Measurements from ENCODE around the gene CCDC148. TPM values are rescaled to one million over a fixed set of nuclear protein-coding genes. Genes with fewer than 3 reads are reported as not detected.

CCDC148 gene
- total and polyA plus RNA-seq, 2 donors from 2014 or later, result 6.6 to 21.0 TPM

GRCh38 chr2:158140201-158140600 lies 316.4 kb downstream of the CCDC148 start:
- no peak for TF ChIP-seq CTCF (IDR thresholded peaks at IDR 0.05; ENCODE audit: borderline replicate concordance, extremely low read depth, insufficient read depth)
- intact Hi-C loops (cut with DNase I), result no loop called here
- H3K9me3 ChIP-seq (ENCODE audit: control insufficient read depth in 2 of 3, insufficient read depth in 1 of 3, low read length in 3 of 3), result no peaks in the 10 kb centered on the region
- FAIRE-seq (no peak), DNase-seq (no peak)
- H3K4me1 ChIP-seq (ENCODE audit: control insufficient read depth in 2 of 3, insufficient read depth in 2 of 3, low read depth in 1 of 3, low read length in 3 of 3), result no peaks in the 10 kb centered on the region
- H3K36me3 ChIP-seq (ENCODE audit: control insufficient read depth in 2 of 3, insufficient read depth in 3 of 3, low read length in 3 of 3), result no peaks in the 10 kb centered on the region
- no peaks in the 10 kb centered on the region for H3K27me3 ChIP-seq (ENCODE audit: control insufficient read depth, insufficient read depth, low read length)
- H3K4me3 ChIP-seq (ENCODE audit: low read length in 3 of 3), result no peak overlapping the region
- no peak overlapping the region for H3K9ac ChIP-seq (ENCODE audit: low read length in 3 of 3)
- H3K27ac ChIP-seq (ENCODE audit: low read depth in 2 of 2, low read length in 2 of 2), result no peak overlapping the region

GRCh38 chr2:158138255-158138654 lies 318.3 kb downstream of the CCDC148 start:
- Histone ChIP-seq H3K27me3 (ENCODE audit: control insufficient read depth, insufficient read depth, low read length) (no peaks in the 10 kb centered on the region), H3K36me3 (ENCODE audit: control insufficient read depth in 2 of 3, insufficient read depth in 3 of 3, low read length in 3 of 3) (no peaks in the 10 kb centered on the region), H3K4me3 (ENCODE audit: low read length in 3 of 3) (no peak overlapping the region), H3K4me1 (ENCODE audit: control insufficient read depth in 2 of 3, insufficient read depth in 2 of 3, low read depth in 1 of 3, low read length in 3 of 3) (no peaks in the 10 kb centered on the region), H3K9ac (ENCODE audit: low read length in 3 of 3) (no peak overlapping the region), H3K27ac (ENCODE audit: low read depth in 2 of 2, low read length in 2 of 2) (no peak overlapping the region), H3K9me3 (ENCODE audit: control insufficient read depth in 2 of 3, insufficient read depth in 1 of 3, low read length in 3 of 3) (no peaks in the 10 kb centered on the region)
- TF ChIP-seq CTCF (IDR thresholded peaks at IDR 0.05; ENCODE audit: borderline replicate concordance, extremely low read depth, insufficient read depth), result no peak
- DNase-seq (no peak), FAIRE-seq (no peak)
- intact Hi-C loops (cut with DNase I), result no loop called here

GRCh38 chr2:158135096-158135495 lies 321.5 kb downstream of the CCDC148 start:
- FAIRE-seq (no peak), DNase-seq (no peak)
- H3K27ac ChIP-seq (ENCODE audit: low read depth in 2 of 2, low read length in 2 of 2), result no peak overlapping the region
- H3K36me3 ChIP-seq (ENCODE audit: control insufficient read depth in 2 of 3, insufficient read depth in 3 of 3, low read length in 3 of 3), result no peaks in the 10 kb centered on the region
- H3K9ac ChIP-seq (ENCODE audit: low read length in 3 of 3), result no peak overlapping the region
- TF ChIP-seq CTCF (IDR thresholded peaks at IDR 0.05; ENCODE audit: borderline replicate concordance, extremely low read depth, insufficient read depth), result no peak
- no peaks in the 10 kb centered on the region for H3K9me3 ChIP-seq (ENCODE audit: control insufficient read depth in 2 of 3, insufficient read depth in 1 of 3, low read length in 3 of 3)
- no peaks in the 10 kb centered on the region for H3K27me3 ChIP-seq (ENCODE audit: control insufficient read depth, insufficient read depth, low read length)
- no peak overlapping the region for H3K4me3 ChIP-seq (ENCODE audit: low read length in 3 of 3)
- intact Hi-C loops (cut with DNase I), result no loop called here
- peaks cover 0 to 23% (median 0%) of the 10 kb centered on the region in 3 donors for H3K4me1 ChIP-seq (ENCODE audit: control insufficient read depth in 2 of 3, insufficient read depth in 2 of 3, low read depth in 1 of 3, low read length in 3 of 3)

GRCh38 chr2:158134655-158135054 lies 321.9 kb downstream of the CCDC148 start:
- Histone ChIP-seq H3K4me1 (ENCODE audit: control insufficient read depth in 2 of 3, insufficient read depth in 2 of 3, low read depth in 1 of 3, low read length in 3 of 3) (peaks cover 0 to 26% (median 0%) of the 10 kb centered on the region in 3 donors), H3K9ac (ENCODE audit: low read length in 3 of 3) (no peak overlapping the region), H3K4me3 (ENCODE audit: low read length in 3 of 3) (no peak overlapping the region), H3K27me3 (ENCODE audit: control insufficient read depth, insufficient read depth, low read length) (no peaks in the 10 kb centered on the region), H3K9me3 (ENCODE audit: control insufficient read depth in 2 of 3, insufficient read depth in 1 of 3, low read length in 3 of 3) (no peaks in the 10 kb centered on the region), H3K27ac (ENCODE audit: low read depth in 2 of 2, low read length in 2 of 2) (no peak overlapping the region), H3K36me3 (ENCODE audit: control insufficient read depth in 2 of 3, insufficient read depth in 3 of 3, low read length in 3 of 3) (no peaks in the 10 kb centered on the region)
- no peak for TF ChIP-seq CTCF (IDR thresholded peaks at IDR 0.05; ENCODE audit: borderline replicate concordance, extremely low read depth, insufficient read depth)
- FAIRE-seq (no peak), DNase-seq (no peak)
- intact Hi-C loops (cut with DNase I), result no loop called here
